OCI-M2 (cell line): ENCODE data around the gene ZMPSTE24.

Experiments
- DNase-seq: peaks from one replicate; lab custom pipeline; 2025; ENCODE audit not compliant: unreplicated experiment; lab: John Stamatoyannopoulos, UW

Gene ZMPSTE24

DNA sequence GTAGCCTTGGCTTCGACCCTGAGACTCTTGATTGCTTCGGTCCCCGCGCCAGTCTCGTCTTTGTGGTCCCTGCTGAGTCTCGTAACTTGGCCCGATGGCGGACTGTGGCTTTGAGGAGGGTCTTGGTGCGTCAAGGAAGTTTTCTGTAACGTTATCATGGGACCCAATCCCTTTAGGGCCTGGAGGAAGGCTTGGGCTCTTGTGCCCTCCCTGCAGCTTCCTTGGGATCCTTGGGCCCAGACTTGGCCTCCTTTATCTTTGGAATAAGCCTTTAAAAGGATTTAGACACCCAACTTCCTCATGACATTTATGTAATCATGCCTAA is 371 bp downstream of the ZMPSTE24 start:
- DNase-seq = no peak

DNA sequence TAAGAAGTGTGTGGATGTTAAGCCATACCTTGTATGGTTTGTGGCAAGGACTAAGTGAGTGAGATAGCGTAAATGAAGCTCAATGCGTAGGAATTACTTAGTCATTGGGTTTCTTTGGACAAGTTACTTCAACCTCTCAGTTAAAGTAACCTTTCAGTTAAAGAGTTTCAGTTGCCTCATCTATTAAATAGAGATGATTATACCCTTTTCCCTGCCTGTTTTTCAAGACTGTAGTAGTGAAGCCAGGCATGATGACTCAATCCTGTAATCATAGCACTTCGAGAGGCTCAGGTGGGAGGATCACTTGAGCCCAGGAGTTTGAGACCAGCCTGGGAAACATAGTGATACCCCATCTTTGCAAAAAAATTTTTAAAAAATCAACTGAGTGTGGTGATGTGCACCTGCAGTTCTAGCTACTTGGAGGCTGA is 6.3 kb downstream of the ZMPSTE24 start:
- no peak for DNase-seq

DNA sequence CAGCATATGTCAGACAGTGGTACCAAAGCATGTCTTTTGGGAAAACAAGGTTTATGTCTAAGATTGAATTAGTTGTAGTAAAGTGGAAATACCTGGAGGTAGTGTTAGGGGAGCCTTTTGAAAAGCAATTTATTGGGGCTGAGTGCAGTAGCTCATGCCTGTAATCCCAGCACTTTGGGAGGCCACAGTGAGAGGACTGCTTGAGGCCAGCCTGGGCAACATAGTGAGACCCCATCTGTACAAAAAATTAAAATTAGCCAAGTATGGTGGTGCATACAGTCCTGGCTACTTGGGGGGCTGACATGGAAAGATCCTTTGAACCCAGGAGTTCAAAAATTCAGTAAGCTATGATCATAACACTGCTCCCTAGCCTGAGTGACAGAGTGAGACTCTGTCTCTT is 7.3 kb downstream of the ZMPSTE24 start:
- DNase-seq = no peak

DNA sequence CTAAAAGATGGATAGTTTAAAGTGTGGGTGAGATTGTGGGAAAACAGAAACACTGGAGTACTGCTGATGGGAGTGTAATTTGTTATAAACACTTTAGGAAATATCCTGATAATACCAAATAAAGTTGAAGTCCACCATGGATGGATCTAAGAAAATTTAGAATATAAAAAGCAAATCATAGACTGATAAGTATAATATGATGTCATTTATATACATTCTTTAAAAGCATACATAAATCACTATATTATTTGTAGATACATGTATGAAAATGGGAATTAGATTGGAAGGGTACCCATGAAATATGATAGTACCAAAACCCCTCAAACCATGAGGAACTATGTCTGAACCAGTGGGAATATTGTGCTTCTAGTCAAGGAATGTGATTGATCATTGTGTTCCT is 7.9 kb downstream of the ZMPSTE24 start:
- DNase-seq = no peak

DNA sequence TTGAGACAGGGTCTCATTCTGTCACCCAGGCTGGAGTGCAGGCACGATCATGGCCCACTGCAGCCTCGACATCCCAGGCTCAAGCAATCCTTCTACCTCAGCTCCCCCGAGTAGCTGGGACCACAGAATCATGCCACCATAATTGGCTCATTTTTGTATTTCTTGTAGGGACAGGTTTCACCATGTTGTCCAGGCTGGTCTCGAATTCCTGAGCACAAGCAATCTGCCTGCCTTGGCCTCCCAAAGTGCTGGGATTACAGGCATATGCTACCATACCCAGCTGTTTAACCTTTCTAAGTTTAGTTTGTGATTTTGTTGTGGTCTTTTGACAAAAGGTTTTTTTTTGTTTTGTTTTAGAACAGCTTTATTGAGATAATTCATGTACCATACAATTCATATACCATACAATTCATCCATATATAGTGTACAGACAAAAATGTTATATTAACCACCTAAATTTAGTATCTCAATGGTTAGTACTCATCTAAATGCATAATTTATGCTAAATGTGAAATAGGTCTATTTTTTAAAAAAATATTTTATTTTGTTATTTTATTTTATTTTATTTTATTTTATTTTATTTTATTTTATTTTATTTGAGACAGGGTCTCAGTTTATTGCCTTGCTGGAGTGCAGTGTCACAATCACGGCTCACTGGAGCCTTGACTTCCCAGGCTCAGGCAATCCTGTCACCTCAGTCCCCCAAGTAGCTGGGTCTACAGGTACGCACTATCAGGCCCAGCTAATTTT is 8.9 kb downstream of the ZMPSTE24 start:
- DNase-seq = no peak

DNA sequence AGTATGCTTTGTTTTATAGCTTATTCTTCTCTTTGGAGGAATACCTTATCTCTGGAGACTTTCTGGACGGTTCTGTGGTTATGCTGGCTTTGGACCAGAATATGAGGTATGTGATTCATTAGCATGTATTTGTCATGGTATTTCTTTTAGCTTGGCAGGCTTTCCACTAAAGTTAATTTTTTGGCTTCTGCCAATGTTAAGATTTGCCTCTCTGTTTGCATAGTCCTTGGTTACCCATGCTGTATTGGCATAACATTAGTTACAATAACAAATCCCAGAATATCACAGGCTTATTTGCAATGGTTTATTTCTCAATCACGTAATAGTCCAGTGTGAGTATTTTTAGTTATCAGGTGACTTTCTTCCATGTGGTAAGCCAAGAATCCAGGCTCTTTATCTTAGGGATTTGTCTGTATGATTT is 9.7 kb downstream of the ZMPSTE24 start:
- no peak for DNase-seq

DNA sequence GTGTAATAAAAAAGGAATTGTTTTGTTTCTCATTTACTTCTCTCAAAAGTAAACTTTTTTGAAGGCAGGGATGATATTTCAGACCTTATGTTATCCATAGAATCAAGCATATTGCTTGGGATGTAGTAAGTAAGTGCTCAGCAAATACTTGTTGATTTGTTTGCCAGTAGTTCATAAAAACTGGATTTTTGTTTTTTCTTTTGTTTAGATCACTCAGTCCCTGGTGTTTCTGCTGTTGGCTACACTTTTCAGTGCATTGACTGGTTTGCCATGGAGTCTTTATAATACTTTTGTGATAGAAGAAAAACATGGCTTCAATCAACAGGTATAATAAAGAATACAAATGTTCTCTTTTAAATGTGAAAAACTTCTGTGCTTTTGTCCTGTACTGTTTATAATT is 10.2 kb downstream of the ZMPSTE24 start:
- DNase-seq = no peak

DNA sequence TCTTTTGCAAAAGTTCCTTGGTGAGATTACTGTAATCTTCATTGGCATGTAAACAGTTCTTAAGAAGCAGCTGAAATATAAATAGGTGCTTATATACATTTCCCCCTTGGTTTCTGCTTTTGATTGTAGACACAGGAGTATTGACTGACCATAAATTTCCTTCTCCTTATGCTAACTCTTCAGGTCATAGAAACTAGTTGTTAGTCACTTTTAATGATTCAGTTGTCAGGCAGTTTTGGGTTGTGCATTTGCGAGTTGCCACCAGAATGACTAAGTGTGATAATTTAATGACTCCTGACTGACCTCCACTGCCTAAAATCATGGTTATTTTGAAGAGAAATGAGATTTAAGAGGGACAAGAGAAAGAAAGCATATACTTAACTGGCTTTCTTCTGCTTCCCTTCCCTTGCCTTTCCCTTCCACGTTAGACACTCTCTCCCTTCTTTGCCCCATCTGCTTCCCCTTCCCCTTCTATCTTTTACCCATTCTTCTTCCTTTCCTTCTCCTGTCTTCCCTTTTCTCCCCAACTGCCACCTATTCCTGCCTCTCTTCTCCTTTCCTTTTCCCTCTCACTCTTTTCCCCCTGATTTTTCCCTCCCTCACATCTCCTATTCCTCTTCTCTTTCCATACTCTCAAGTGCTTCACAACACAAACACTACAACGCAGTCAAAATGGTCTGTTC is 12.3 kb downstream of the ZMPSTE24 start:
- DNase-seq = no peak

DNA sequence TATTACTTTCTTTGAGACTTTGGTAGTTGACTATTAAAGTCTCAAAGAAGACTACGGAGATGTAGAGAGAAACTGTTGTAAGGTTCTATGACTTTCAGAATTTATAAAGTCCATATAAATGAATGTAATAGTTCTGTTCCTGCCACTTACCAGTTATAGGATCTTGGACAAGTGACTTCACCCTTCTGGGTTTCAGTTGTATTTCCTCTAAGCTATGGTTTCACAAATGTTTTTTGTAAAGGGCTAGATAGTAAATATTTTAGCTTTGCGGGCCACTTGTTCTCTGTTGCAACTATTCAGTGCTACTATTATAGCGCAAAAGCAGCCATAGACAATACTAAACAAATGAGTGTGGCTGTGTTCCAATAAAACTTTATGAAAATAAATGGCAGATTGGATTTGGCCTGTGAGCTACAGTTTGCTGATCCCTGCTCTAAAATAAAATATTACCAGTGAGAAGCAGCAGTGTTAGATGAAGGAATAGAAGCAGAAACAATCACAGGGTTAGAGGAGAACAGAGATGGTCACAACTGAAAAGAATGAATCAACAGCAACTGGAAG is 14.7 kb downstream of the ZMPSTE24 start:
- DNase-seq = no peak

DNA sequence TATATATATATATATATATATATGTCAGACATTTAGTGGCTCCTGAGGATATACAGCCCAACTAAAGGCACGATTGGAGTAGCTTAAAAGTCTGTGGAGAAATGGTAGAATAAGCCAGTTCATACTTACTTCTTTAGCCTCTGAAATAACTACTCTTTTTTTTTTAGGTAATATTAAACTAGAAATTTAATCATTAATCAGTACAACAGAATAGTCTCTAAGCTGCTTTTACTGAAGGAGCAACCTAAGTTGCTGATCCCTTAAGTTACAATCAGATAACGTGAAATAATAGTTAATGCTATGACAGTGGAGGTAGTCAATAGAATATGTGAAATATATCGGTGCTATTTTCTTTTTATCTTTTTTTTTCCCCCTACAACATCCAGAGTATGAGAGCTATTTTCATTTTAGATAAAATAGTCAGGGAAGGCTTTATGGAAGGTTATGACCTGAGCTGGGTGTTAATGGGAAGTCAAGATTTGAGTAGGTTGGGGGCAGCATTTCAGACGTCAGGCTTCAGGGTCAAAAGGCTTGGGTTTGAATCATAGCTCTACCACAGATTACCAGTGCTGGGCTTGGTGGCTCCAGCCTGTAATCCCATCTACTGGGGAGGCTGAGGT is 15.6 kb downstream of the ZMPSTE24 start:
- DNase-seq = no peak

DNA sequence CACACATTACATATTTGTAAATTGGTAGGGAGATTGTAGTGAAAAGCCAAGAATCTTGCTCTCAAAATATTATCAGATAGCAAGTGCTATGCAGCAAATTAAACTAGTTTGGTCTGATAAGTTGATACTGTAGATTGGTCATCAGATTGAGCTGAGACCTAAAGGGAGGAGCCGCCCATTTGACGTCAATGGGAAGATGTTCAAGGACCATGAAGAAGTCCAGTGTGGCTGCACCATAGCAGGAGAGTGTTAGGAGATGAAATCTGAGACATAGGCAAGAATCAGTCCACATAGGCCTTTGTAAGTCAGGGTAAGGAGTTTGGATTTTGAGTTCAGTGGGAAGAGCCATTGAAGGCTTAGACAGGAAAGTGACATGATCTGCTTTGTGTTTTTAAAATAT is 16.3 kb downstream of the ZMPSTE24 start:
- no peak for DNase-seq

DNA sequence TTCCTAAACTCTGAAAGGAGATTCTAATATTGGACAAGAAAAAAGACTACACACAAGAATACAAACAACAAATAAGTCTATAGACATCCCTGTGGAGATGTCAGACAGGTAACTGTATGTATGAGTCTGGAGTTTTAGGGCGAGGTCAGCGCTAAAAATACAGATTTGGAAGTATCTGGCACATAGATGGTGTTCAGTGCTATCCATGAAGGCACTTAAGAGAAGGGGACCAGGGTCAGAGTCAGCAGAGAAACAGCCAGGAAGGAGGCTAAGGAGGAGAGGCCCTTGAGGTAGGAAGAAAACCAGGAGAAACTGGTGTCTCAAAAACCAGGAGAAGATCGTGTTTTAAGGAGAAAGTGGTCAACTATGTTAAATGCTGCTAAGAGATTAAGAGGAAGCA is 18.1 kb downstream of the ZMPSTE24 start:
- DNase-seq = no peak

DNA sequence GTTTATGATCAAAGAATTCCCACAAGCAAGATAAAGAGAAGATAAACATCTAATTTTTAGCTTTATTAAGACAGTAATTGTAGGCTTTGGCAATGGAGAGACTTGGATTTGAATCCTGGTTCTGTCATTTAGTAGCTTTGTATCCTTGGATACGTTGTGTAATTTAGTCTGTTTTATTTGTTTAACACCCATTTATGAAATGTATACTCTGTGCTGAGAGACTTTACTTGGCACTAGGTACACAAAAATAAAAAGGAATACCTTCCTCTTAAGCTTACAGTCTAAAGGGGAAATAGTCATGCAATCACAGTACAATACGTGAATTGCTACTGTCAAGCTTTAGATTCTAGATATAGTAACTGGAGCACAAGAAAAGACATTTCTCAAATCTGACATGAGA is 23.8 kb downstream of the ZMPSTE24 start:
- no peak for DNase-seq

DNA sequence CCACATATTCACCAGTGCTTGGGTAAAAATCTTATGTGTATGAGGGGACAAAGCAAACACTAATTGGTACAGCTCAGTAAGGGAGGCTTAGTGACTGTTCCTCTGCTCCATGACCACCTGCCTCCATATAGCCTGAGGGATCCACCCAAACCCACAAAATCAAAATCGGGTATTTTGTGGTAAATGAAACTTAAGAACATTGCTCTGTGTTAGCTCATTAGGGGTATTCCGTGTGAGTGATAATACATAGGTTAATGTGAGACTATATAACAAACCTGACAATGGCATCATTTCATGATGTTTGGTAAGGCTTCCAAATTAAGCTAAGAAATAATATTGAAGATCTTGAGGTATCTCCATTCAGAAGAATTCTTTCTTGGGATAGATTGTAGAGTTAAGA is 33.3 kb downstream of the ZMPSTE24 start:
- no peak for DNase-seq

DNA sequence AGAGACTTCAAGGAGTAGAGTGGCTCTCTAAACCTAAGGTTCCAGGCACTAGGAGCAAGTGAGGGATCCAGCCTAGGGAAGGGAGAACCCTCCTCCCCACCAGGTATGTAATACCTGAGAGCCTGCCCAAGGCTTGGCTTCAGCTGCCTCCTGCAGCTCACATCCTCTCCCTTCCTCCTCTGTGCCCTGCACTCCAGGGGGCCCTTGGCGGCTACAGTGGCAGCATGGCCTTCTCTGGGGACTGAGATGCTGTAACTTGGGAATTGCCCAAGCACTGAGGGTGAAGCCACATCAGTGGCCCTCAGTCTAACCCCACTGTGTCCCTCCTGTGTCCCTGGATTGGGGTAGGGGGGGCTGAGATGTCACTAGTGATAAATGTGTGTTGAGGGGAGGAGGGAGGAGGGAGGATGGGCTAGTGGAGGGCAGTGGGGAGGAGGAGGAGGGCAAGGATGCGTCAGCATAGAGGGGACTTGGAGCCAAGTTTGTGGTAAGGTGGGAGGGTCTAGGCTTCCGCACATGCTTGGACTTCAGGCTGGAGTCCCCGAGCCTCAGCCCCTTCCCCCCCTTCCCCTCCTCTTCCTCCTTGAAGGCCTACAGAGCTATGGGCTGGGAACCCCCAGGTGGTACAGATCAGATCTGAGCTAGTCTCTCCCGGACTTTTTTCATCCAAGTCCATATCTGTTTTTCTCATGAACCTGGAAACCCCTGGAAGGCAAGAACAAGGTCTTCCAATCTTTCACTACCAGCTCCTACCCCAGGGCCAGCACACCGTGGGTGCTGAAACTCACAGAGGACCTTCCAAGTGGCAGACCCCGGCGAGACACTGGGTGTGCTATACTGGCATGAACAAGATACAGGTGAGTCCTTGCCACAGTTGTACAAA is 41.6 kb downstream of the ZMPSTE24 start:
- DNase-seq = no peak

DNA sequence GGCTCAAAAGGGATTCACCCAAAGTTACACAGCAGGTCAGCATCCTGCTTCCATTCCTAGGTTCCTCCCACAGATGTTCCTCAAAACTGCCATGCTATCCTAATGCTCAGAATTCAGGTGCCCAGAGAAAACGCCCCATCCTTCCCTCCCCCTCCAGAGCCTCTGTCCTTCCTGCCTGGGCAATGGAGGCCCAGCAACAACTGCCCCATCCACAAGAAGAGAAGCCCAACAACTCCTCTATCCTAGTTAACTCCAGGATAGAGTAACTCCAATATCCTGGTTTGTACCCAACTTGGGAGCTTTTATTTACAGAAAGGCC is 42.2 kb downstream of the ZMPSTE24 start:
- no peak for DNase-seq

DNA sequence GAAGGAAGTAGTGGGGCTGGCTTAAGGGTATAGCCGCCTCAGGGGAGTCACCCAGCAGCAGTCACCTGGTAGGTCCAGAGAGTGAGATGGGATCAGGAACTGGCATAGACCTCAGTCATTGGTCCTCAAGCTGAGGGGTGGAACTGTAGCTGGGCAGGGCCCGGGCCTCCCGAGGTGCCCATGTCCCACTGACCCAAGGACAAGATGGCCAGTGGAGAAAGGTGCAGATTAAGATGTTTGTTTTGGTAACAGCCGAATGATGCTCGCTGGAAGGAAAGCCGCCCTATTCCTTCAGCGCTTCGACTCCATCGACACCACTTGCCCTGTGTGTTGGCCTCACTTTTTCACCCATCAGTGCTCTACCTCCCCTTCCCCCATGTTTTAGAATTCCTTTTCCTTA is 42.6 kb downstream of the ZMPSTE24 start:
- no peak for DNase-seq

DNA sequence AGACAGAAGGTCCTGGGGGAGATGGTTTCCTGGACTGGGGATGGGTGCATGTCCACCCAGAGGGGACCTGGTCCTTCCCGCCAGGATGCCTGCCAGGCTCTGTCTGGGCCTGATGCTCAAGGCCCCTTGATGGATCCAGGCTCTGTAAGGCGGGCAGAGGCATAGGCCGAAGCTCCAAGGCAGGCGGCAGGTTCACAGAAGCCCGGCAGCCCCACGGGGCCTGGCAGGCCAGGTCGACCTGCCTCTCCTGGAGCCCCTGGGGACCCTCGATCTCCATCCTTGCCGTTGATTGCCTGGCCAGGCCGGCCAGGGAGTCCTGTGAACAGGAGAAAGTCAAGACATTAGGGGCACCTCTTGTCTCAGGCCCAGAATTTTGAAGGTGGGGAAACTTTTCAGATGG is 43.0 kb downstream of the ZMPSTE24 start:
- DNase-seq = no peak

DNA sequence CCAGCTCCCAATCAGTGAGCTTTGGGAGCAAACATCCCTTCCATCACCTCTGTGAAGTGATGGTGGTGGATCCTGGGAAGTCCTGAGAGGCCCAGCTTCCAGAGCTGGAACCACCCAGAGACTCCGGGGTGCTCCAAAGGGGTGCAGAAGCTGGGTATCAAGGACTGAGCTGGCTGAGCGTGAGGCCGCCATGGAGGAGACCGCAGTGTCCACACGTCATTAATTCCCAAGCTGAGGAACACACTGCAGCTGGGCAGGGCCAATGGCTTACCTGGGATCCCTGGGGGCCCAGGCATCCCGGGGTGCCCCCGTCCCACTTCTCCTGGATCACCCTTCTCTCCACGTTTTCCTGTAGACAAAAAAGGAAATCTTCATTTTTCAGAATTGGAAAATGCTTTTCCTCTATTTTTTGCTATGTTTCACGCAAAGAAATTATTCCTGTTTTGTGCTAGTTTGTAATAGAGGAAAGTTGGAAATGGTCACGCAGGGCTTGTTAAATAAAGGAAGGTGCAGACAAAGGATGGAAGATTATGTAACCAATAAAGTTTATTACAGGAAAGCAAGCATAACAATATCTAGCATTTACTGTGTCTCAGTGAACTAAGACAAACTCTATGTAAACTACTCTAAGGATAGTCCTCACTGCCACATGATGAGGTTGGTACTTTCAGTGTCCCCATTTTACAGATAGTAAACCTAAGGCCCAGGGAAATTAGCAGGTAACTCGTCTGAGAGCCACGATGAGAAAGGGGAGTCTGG is 43.7 kb downstream of the ZMPSTE24 start:
- no peak for DNase-seq

DNA sequence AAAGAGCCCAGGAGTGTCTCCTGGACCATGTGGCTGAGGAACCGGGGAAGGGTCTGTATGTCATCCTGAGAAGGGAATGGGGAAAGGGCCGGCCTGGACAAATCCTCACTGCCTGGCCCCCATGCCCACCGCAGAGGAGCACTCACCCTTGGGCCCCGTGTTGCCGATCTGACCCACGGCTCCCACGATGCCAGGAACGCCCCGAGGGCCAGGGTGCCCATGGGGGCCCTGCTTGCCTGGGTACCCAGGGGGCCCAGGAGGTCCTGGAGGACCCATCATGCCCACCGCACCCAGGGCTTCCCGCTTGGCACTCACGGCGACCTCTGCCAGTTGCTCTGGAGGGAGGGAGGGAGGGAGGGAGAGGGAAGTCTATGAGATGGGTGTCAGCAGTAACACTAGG is 44.4 kb downstream of the ZMPSTE24 start:
- DNase-seq = no peak
